K562 (cell line): Measurements from ENCODE around the gene CD164. TPM values are rescaled to one million over a fixed set of nuclear protein-coding genes. Genes with fewer than 3 reads are reported as not detected.

ENCODE experiments used
- ARID1B ChIP-seq: fragments of 450-650 bp; IDR thresholded peaks from 2 replicates; pipeline ENCODE4 v1.6.1; 2016; ENCODE audit warnings: antibody characterized with exemption, mild to moderate bottlenecking, inconsistent platforms
- CHAMP1 ChIP-seq: fragments of 450-650 bp; IDR thresholded peaks from 2 replicates; pipeline ENCODE4 v1.6.1; 2016; ENCODE audit warnings: mild to moderate bottlenecking
- CHCHD3 ChIP-seq: fragments of 250-450 bp; sonication (Bioruptor Pico); IDR thresholded peaks from 2 replicates; pipeline ENCODE4 v2.1.2; 2022; ENCODE audit warnings: mild to moderate bottlenecking
- CXXC5 ChIP-seq: fragments of 250-450 bp; sonication (Bioruptor Pico); IDR thresholded peaks from 2 replicates; pipeline ENCODE4 v1.8.0; 2022; ENCODE audit warnings: inconsistent platforms, mild to moderate bottlenecking, moderate library complexity
- ELF2 ChIP-seq: fragments of 250-450 bp; sonication (Bioruptor Pico); IDR thresholded peaks from 2 replicates; pipeline ENCODE4 v1.5.0; 2021; ENCODE audit warnings: mild to moderate bottlenecking
- ETS1 ChIP-seq: conservative IDR thresholded peaks from 2 replicates; pipeline ENCODE4 v1.6.1; 2011; ENCODE audit warnings: low read depth, mild to moderate bottlenecking, low read length; ENCODE audit not compliant: control insufficient read depth
- HDAC2 ChIP-seq: fragments of 450-650 bp; IDR thresholded peaks from 2 replicates; pipeline ENCODE4 v1.6.1; 2016; ENCODE audit warnings: mild to moderate bottlenecking
- HIVEP1 ChIP-seq: fragments of 250-450 bp; sonication (Bioruptor Pico); IDR thresholded peaks from 2 replicates; pipeline ENCODE4 v1.4.0; 2020; ENCODE audit warnings: mild to moderate bottlenecking
- HMBOX1 ChIP-seq: sonication (generic); IDR thresholded peaks from 2 replicates; pipeline ENCODE4 v1.6.1; 2016
- HSF4 ChIP-seq: fragments of 250-450 bp; sonication (Bioruptor Pico); IDR thresholded peaks from 2 replicates; pipeline ENCODE4 v2.1.2; 2022; ENCODE audit warnings: mild to moderate bottlenecking, moderate library complexity, borderline replicate concordance
- MTA1 ChIP-seq: fragments of 450-650 bp; IDR thresholded peaks from 2 replicates; pipeline ENCODE4 v1.6.1; 2017; ENCODE audit warnings: borderline replicate concordance
- PHTF2 ChIP-seq: fragments of 250-450 bp; sonication (Bioruptor Pico); IDR thresholded peaks from 2 replicates; pipeline ENCODE4 v1.5.0; 2021; ENCODE audit warnings: mild to moderate bottlenecking
- RBM25 ChIP-seq: fragments of 200-400 bp; formaldehyde crosslinking; IDR thresholded peaks from 2 replicates; pipeline ENCODE4 v1.6.1; 2018; ENCODE audit warnings: low read length, low read depth, moderate library complexity; ENCODE audit not compliant: severe bottlenecking
- SMARCB1 ChIP-seq: IDR thresholded peaks from 2 replicates; pipeline ENCODE4 v1.6.1; 2011; ENCODE audit warnings: improper control_type of control experiment, low read depth; ENCODE audit not compliant: insufficient read length
- TCF3 ChIP-seq: sonication (generic); formaldehyde crosslinking; IDR thresholded peaks from 2 replicates; pipeline ENCODE4 v1.4.0; 2020; ENCODE audit warnings: mild to moderate bottlenecking, missing genetic modification reagents
- TFAP4 ChIP-seq: sonication (generic); formaldehyde crosslinking; IDR thresholded peaks from 2 replicates; pipeline ENCODE4 v1.8.0; 2022; ENCODE audit warnings: missing genetic modification reagents, mild to moderate bottlenecking, moderate library complexity, borderline replicate concordance
- ZBTB11 ChIP-seq, 3 experiments: fragments of 200-800 bp in 1 of 3; fragments of 250-450 bp in 1 of 3; fragments of 450-650 bp in 1 of 3; sonication (Bioruptor Pico) in 1 of 3; sonication (Bioruptor generic) in 1 of 3; formaldehyde crosslinking in 1 of 3; IDR thresholded peaks; 2 replicates each; pipeline versions ENCODE4 v1.6.1 to v1.8.0; 2016 to 2022; ENCODE audit warnings: mild to moderate bottlenecking in 2 of 3, missing genetic modification characterization in 2 of 3, missing compliant biosample characterization in 1 of 3, moderate library complexity in 1 of 3
- ZNF121 ChIP-seq: sonication (generic); formaldehyde crosslinking; conservative IDR thresholded peaks from 2 replicates; pipeline ENCODE4 v1.8.0; 2022; ENCODE audit warnings: missing genetic modification reagents
- ZNF134 ChIP-seq: fragments of 250-450 bp; sonication (Bioruptor Pico); conservative IDR thresholded peaks from 2 replicates; pipeline ENCODE4 v1.4.0; 2020
- polyA plus RNA-seq, 8 experiments: library from polyadenylated mRNA; depleted of rRNA in 4 of 8; stranded (reverse) in 5 of 8; unstranded in 3 of 8; fragments of >200 nt; fragmentation: Nextera tagmentation in 2 of 8; fragmentation: Illumina TruSeq in 1 of 8; extraction: Ambion mirVana in 2 of 8; extraction: Trizol in 1 of 8; gene quantifications; 2 replicates each; pipeline versions ENCODE4 v1.2.1 to v1.2.3, GENCODE V29; 2011 to 2014; ENCODE audit warnings: inconsistent platforms in 1 of 8, missing spikeins in 1 of 8
- total RNA-seq, 7 experiments: library from RNA; depleted of rRNA in 6 of 7; stranded (reverse); fragments of >200 nt in 6 of 7; fragmentation: Illumina TruSeq in 2 of 7; extraction: Trizol in 2 of 7; gene quantifications; 2 replicates each; pipeline versions ENCODE4 v1.2.1 to v1.2.3, GENCODE V29; 2011 to 2021; ENCODE audit warnings: low replicate concordance in 1 of 7

CD164 gene
- total and polyA plus RNA-seq, 9 of the 15 experiments (the other 6 are each of a cell fraction or from before 2014, with no cell fraction given), result 79.5 to 317 (median 165) TPM

GRCh38 chr6:109339906-109340678, 42.2 kb downstream of the CD164 start (continued):
- TF ChIP-seq ZBTB11 (CRISPR knock-in tag; IDR thresholded peaks at IDR 0.05), result 0 out of 6 replicates have a peak, but pooled peaks of 1 of the 3 experiments have one; percentile 42
- peak; percentile 87 for TF ChIP-seq ARID1B
- TF ChIP-seq SMARCB1, result no peak
- TF ChIP-seq ELF2, result no peak
- peak; percentile 65; the same call in 1 of the 2 replicates for TF ChIP-seq MTA1
- no peak for TF ChIP-seq ZNF134 (CRISPR knock-in tag)
- no peak for TF ChIP-seq CHCHD3 (CRISPR knock-in tag)
- no peak for TF ChIP-seq ETS1
- no peak for TF ChIP-seq HSF4 (CRISPR knock-in tag)
- TF ChIP-seq TCF3, result peak; percentile 85
- TF ChIP-seq TFAP4, result no peak
- no peak for TF ChIP-seq RBM25
- TF ChIP-seq CXXC5, result no peak
- TF ChIP-seq ZNF121 (CRISPR knock-in tag), result no peak
- 0 out of 2 replicates have a peak, but pooled peaks have one; percentile 24 for TF ChIP-seq CHAMP1
- TF ChIP-seq HIVEP1 (CRISPR knock-in tag), result no peak
- TF ChIP-seq HMBOX1, result 0 out of 2 replicates have a peak, but pooled peaks have one; percentile 48
- TF ChIP-seq HDAC2, result peak; percentile 44; the same call in 1 of the 2 replicates
- no peak for TF ChIP-seq PHTF2 (CRISPR knock-in tag)
